Activated T-cell treated with anti-CD3 and anti-CD28 coated beads, Interleukin-2, amount 50 U/mL, for 1 hour (primary cell): ENCODE measurements around the gene AKAP13.

Experiments
- DNase-seq: peaks from one replicate; pipeline ENCODE4 v3.0.0-alpha.2; 2020

Gene AKAP13

GRCh38 chr15:85762039-85762755 lies 381.8 kb downstream of the AKAP13 start:
- no peak for DNase-seq

- no peak for DNase-seq
Measured at GRCh38 chr15:85762756-85763127, 382.3 kb downstream of the AKAP13 start.

GRCh38 chr15:85763157-85763556 lies 382.8 kb downstream of the AKAP13 start:
- no peak for DNase-seq

- DNase-seq, result no peak
Measured at GRCh38 chr15:85763673-85764633, 383.6 kb downstream of the AKAP13 start.

GRCh38 chr15:85764649-85765277 lies 384.4 kb downstream of the AKAP13 start:
- no peak for DNase-seq

GRCh38 chr15:85766001-85766831 lies 385.8 kb downstream of the AKAP13 start:
- no peak for DNase-seq

GRCh38 chr15:85767785-85768529 lies 387.6 kb downstream of the AKAP13 start:
- no peak for DNase-seq

GRCh38 chr15:85768595-85769168 lies 388.3 kb downstream of the AKAP13 start:
- no peak for DNase-seq

- DNase-seq, result no peak
Measured at GRCh38 chr15:85769182-85769900, 388.9 kb downstream of the AKAP13 start.

- no peak for DNase-seq
Measured at GRCh38 chr15:85770096-85771041, 390.0 kb downstream of the AKAP13 start.

- DNase-seq, result no peak
Measured at GRCh38 chr15:85771271-85771670, 390.9 kb downstream of the AKAP13 start.

GRCh38 chr15:85771781-85772445 lies 391.5 kb downstream of the AKAP13 start:
- no peak for DNase-seq

GRCh38 chr15:85772668-85773067 lies 392.3 kb downstream of the AKAP13 start:
- no peak for DNase-seq

GRCh38 chr15:85773249-85773648 lies 392.8 kb downstream of the AKAP13 start:
- DNase-seq, result no peak

- no peak for DNase-seq
Measured at GRCh38 chr15:85773970-85774369, 393.6 kb downstream of the AKAP13 start.

- no peak for DNase-seq
Measured at GRCh38 chr15:85777250-85778106, 397.1 kb downstream of the AKAP13 start.

- no peak for DNase-seq
Measured at GRCh38 chr15:85778107-85778776, 397.8 kb downstream of the AKAP13 start.
